ENCODE results near the gene KNCN. TPM values are rescaled to one million over a fixed set of nuclear protein-coding genes. Genes with fewer than 3 reads are reported as not detected.

The KNCN gene
- total RNA-seq, 1 donor from 2014 or later = not detected

DNA sequence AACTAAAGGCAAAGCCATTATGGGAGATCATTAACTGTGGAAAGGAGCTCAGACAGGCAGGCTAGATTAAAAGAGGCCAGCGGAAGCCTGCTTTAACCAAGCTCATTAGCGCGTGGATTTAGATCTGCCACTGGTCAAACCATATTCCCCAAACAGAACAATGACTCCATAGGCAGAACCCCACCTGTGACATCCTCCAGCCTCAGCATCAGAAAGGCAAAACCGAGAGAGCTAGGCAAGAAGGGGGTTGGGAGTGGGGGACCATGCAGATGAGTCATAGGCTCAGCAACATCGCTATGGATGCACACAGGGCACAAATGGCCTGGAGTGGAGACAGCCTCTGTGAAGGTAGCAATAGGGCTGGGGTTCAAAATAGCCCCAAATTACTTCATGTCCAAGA lies 32.0 kb upstream of the KNCN start:
- no peak overlapping the region for H3K4me3 Mint-ChIP-seq (ENCODE audit: unreplicated experiment)
- no peak for DNase-seq (ENCODE audit: low spot score)
- H3K27ac Mint-ChIP-seq (ENCODE audit: unreplicated experiment) = no peak overlapping the region
- no peaks in the 10 kb centered on the region for H3K9me3 Mint-ChIP-seq (ENCODE audit: low read depth)
- TF ChIP-seq CTCF (IDR thresholded peaks at IDR 0.05) = no peak
- H3K4me1 Mint-ChIP-seq (ENCODE audit: low read depth) = no peaks in the 10 kb centered on the region
- H3K27me3 Mint-ChIP-seq (ENCODE audit: low read depth) = no peaks in the 10 kb centered on the region
- H3K36me3 Mint-ChIP-seq (ENCODE audit: low read depth) = peaks cover 32% of the 10 kb centered on the region

DNA sequence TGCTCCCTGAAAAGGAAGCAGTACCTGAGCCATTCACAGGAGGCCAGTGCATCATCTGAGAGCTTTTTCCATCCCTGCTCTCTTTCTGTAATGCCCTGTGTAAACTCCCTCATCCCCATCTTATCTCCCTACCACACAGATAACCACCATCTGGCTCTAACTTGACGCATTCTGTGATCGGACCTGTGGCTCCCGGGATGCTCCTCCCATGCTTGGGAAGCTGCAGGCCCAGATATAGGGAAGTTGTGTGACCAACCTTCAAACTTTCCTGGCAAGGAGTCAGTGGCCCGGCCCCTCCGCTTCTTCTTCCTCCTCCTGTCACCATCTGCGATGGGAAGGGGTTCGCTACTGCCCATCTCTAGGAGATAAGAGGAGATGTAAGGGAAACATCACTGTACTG lies 31.5 kb upstream of the KNCN start:
- H3K4me3 Mint-ChIP-seq (ENCODE audit: unreplicated experiment) = no peak overlapping the region

DNA sequence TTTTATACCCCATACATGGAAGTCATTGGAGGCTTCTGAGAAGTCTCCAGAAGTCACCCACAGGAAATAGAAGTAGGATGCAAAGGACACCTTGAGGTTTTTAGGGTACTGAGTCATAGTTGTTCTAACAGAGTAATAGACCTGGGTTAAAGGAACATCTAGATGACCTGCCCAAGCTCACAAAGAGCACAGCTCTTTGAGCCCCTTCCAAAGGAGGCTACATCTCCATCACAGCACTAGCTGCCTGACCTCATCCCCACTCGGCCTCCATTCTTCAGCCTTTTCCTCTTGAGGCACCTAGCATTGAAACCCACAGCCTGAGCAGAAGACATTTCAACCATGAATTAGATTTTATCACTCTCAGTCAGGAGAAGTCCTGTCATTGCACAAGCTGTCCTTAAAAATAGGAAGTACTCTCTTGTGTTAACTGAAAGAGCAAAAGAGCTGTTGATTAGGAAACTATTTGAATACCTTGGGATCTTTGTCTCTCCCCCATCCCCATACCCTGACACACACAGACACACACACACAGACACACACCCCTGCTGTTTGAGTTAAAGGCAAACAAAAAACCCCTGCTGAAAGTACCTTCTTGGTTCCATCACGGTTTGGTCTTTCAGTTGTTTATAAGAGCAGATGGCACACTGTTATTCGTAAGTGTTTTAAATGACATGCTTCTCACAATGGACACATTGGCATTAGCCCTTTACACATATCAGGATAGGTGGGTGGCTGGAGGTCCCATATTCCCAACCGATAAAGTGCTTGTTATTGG lies 30.4 kb upstream of the KNCN start:
- H3K36me3 Mint-ChIP-seq (ENCODE audit: low read depth) = peaks cover 33% of the 10 kb centered on the region
- H3K27ac Mint-ChIP-seq (ENCODE audit: unreplicated experiment) = no peak overlapping the region
- no peaks in the 10 kb centered on the region for H3K27me3 Mint-ChIP-seq (ENCODE audit: low read depth)
- TF ChIP-seq CTCF (IDR thresholded peaks at IDR 0.05) = no peak
- no peaks in the 10 kb centered on the region for H3K9me3 Mint-ChIP-seq (ENCODE audit: low read depth)
- no peak for DNase-seq (ENCODE audit: low spot score)
- H3K4me3 Mint-ChIP-seq (ENCODE audit: unreplicated experiment) = no peak overlapping the region
- H3K4me1 Mint-ChIP-seq (ENCODE audit: low read depth) = no peaks in the 10 kb centered on the region

More for the DNA sequence above, 31.5 kb upstream of the KNCN start:
- Mint-ChIP-seq H3K27me3 (ENCODE audit: low read depth) (no peaks in the 10 kb centered on the region), H3K27ac (ENCODE audit: unreplicated experiment) (no peak overlapping the region), H3K4me1 (ENCODE audit: low read depth) (no peaks in the 10 kb centered on the region), H3K36me3 (ENCODE audit: low read depth) (peaks cover 35% of the 10 kb centered on the region), H3K9me3 (ENCODE audit: low read depth) (no peaks in the 10 kb centered on the region)
- no peak for TF ChIP-seq CTCF (IDR thresholded peaks at IDR 0.05)
- no peak for DNase-seq (ENCODE audit: low spot score)

DNA sequence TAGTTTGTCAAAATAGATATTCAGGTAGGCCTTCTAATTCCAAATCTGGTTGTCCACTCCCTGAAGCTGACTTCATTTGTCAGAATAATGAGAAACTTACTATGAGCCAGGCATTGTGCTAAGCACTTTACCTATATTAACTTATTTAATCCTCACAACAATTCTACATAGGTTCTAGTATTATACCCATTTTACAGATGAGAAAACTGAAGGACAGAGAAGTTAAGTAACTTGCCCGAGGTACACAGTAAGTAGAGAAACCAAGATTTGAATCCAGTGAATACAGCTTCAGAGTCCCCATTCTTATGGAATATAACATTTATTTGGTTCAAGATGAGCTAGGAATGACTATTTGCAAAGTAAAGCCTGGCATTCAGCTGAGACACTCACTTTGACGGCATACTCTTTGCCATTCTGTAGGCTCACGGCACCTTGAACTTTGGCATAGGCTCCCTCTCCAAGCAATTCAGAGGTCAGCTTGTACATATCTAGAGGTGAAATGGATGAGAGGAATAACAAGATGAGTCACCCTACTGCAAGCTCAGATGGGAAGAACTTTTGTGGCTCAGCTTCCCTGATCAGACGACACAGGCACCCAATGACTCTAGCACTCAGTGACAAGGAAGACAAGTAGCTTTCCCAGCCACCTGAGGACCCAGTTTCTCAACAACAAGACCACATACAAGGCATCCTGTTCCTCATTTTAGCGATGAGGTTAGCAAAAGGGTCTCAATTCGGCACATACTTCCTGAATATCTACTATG lies 28.9 kb upstream of the KNCN start:
- TF ChIP-seq CTCF (IDR thresholded peaks at IDR 0.05) = no peak
- DNase-seq (ENCODE audit: low spot score) = no peak
- Mint-ChIP-seq H3K36me3 (ENCODE audit: low read depth) (peaks cover 32% of the 10 kb centered on the region), H3K27ac (ENCODE audit: unreplicated experiment) (no peak overlapping the region), H3K27me3 (ENCODE audit: low read depth) (no peaks in the 10 kb centered on the region), H3K9me3 (ENCODE audit: low read depth) (no peaks in the 10 kb centered on the region), H3K4me3 (ENCODE audit: unreplicated experiment) (no peak overlapping the region), H3K4me1 (ENCODE audit: low read depth) (no peaks in the 10 kb centered on the region)

GRCh38 chr1:46577671-46578070 lies 26.2 kb upstream of the KNCN start:
- H3K4me3 Mint-ChIP-seq (ENCODE audit: unreplicated experiment) = no peak overlapping the region
- no peak for DNase-seq (ENCODE audit: low spot score)
- no peak overlapping the region for H3K27ac Mint-ChIP-seq (ENCODE audit: unreplicated experiment)
- TF ChIP-seq CTCF (IDR thresholded peaks at IDR 0.05) = no peak
- no peaks in the 10 kb centered on the region for H3K27me3 Mint-ChIP-seq (ENCODE audit: low read depth)
- peaks cover 21% of the 10 kb centered on the region for H3K36me3 Mint-ChIP-seq (ENCODE audit: low read depth)
- no peaks in the 10 kb centered on the region for H3K9me3 Mint-ChIP-seq (ENCODE audit: low read depth)
- no peaks in the 10 kb centered on the region for H3K4me1 Mint-ChIP-seq (ENCODE audit: low read depth)

Data from chondrocyte (in vitro differentiated cells).